Activated naive CD4-positive, alpha-beta T cell treated with Interleukin-2 at 50 U/mL for 16 hours (primary cell): Measurements from ENCODE around the gene ATXN7.

ENCODE experiments used
- DNase-seq: peaks from one replicate; pipeline ENCODE4 v3.0.0-alpha.2; 2020

ATXN7 gene

DNA sequence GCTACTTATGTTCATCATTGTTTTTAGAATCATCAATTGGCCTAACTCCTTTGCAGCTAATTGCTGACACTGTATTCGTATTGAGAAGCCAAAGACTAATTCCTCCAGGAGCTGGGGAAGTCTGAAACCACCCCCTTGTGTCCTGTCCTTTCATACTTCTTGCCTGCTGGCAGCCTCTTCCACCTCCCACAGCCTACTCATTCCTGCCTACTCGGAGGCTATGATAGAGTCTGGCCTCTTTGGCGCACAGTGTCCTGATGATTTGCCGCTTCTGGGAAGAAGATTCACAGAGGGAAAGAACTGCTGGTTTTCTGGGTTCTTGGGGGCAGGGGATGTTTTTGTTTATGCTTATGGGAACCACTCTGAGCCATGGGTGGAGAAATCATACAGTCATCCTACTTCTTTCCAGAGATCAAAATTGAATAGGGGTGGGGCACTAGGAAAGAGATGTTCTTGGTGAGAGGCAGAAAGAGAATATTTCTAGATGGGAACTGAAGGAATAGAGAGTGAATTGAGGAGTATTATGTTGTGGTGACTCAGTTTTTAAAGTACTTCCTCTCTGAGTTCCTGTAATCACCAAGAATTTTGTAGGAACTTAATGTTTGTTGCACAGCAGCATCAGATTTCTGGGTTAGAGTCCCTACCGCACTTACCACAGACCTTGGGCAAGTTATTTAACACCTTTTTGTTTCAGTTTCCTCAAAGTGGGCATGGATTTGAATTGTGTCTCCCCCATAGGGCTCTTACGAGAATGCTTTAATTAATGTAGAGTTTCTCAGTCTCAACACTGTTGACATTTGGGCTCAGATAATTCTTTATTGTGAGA is 70.6 kb downstream of the ATXN7 start:
- no peak for DNase-seq

DNA sequence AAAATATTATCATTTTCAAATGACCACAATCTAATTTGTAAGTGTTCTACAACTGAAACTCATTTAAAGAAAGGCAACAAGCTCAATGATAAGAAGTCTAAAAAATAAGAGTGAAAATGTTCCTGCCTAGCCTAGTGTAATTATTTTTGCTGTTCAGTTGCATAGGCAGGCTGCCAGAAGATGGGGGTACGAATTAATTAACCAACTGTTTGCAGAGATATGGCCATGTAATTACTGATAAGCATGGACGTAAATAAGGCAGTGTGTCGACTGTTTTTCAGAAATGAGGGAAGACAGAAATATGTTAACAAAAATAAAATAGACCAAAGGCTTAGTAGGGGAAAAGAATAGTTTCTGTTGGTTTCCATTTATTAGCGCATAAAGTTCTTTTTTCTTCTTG is 73.3 kb downstream of the ATXN7 start:
- no peak for DNase-seq

DNA sequence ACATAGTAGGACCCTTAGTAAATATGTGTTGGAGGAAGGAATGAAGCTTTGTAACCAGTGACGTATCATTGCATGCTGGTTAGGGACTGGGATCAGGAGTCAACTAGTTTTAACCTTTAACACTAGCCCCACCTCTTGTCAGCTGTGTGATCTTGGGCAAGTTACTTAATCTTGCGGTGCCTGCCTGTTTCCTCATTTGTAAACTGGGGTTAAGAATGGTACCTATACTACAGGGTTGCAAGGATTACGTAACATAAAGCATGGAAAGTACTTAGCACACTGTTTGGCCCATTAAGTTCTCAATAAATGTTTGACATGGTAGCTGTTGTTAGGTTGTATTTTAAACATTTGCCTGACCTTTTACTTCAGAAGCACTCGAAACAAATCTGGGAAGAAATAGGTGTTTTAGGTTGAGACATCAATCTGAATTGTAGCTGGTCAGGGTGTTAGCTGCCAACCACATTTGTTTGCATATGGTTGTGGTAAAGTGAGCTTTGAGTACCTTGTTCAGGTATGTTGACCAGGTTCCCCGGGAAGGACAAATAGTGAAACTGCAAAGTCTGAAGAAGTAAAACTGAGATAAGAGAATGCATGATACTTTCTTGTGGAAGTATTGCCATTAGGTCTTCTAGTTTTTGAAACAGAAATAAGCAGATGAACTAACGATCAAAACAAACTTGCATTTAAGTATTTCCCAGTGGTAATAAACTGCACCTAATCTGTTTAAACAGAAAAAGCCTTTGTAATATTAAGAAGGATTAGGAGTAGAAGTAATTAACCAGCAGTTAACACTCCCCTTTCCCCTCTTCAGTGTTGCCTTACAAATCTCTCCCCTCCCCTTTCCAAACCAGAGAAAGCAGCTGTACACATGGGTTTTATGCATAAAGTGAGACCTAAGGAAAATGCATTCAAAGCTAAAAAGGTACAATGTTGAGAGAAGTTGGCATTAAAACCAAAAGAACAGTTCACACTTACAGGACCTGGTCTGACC is 74.3 kb downstream of the ATXN7 start:
- no peak for DNase-seq

DNA sequence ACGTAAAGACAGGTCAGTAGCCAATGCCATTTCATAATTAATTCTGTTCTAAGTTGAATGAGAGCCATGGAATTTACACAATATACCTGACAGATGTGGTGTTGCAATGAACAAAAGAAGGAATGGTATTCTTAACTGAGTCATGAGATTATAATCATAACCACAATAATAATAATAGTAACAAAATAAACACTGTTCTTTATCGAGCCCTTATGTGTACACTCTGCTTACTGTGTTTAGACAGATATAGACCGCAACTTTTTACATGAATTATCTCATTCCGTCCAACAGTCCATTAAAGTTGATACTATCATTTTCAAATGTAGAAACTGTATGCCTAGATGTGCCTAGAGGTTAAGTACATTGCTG is 76.7 kb downstream of the ATXN7 start:
- DNase-seq, result no peak

DNA sequence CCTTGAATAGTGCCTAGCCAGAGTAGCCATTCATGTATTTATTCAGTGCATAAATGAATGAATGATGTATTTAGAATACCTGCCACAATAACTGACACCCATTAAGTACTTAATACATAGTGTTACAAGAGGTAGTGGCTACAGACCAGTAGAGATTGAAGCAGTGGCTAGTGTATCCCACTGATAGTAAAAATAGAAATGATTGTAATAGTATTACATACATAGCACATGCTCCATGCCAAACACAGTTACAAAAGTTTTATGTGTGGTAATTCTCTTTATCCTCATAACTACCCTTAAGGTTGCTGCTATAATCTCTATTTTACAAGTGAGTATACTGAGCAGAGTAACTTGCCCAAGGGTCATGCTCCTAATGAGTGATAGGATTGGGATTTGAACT is 78.9 kb downstream of the ATXN7 start:
- DNase-seq, result no peak

DNA sequence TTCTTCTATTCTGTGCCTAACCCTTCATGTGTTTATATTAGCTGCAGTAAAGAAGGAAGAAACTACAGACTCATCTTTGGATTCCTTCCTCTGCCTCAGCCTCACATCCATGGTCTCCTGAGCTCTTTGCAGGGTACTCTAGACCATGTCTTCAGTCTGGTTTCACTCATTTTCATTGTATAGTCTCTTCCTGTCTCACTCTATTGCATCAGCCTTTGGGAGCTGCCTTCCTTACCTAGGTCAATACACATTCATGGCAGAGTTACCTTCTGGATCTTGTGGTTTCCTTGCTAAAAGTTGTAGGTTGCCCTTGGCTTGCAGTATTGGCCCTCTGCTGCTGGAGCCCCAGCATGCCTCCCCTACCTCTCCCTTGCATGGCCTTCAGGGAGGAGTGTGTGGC is 80.0 kb downstream of the ATXN7 start:
- no peak for DNase-seq

DNA sequence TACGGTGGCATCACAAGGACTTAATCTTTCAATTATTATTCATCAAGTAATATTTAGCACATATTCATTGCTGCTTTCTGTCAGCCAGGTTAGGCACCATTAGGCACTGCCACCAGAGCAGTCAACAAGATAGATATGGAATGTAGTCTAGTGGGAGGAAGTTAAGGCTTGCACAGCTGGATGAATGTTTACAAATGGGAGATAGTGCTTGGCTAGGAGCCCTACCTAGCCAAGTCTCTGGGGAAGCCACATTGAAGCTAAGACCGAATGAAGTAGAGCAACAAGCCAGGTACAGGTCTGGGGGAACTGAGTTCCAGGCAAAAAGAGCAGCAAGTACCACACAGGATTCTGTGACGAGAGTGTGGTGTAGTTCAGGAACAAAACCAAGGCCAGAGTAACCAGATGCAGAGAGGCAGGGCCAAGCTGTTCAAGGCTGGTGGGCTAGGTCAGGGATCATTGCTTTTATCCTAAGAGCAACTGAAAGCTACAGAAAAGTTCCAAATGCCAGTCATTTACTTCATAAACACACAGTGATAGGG is 82.0 kb downstream of the ATXN7 start:
- DNase-seq, result no peak

DNA sequence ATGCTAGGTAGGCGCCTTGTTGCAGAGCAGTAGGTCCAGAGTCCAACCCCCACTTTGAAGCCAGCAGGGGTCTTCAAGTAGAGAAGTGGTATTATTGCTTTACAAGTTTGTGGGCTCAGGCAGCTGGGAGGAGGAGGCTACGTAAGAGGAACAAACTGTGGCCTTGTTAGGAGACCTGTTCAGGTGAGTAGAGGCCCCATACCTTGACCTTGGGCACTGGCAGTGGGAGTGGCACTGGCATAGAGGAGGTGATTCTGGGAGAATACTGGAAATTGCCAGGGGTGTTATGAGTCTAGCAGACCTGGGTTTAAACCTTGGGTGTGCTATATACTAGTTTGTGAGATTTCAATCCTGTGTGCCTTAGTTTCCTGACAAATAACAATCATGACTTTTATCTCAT is 83.1 kb downstream of the ATXN7 start:
- DNase-seq, result no peak

DNA sequence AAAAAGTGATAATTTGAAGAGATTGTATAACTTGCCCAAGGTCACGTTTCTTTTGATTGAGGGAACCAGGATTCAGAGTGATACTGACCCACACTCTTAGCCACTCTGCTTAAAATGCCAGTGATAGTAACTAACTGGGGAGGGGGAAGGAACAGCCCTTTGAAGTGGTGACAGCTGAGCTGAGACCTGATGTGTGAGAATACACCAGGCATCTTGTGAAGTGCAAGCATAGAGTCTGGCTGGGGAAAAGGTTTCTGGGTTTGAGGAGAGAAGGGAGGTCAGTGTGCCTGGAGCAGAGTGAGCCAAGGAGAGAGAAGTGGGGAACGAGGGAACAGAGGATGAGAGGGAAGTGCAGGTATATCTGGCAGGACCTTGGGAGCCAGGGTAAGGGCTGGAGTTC is 83.9 kb downstream of the ATXN7 start:
- DNase-seq, result no peak

DNA sequence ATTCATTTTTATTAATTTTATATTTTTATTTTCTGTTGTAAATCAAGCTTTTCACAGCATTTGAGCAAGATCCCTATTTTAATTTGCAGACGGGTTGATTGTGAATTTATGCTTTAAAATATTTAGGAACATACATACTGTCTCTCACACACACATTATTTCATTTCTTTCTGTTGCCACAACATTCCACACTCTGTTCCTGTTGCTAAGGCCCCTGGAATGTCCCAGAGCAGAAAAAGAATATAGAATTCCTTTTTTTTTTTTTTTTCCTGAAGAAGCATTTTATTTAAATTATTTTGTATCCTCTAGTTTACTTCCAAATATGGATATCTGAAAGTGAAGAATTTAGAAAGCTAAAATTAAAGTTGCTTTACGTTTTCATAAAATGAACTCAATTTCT is 85.3 kb downstream of the ATXN7 start:
- DNase-seq, result no peak

DNA sequence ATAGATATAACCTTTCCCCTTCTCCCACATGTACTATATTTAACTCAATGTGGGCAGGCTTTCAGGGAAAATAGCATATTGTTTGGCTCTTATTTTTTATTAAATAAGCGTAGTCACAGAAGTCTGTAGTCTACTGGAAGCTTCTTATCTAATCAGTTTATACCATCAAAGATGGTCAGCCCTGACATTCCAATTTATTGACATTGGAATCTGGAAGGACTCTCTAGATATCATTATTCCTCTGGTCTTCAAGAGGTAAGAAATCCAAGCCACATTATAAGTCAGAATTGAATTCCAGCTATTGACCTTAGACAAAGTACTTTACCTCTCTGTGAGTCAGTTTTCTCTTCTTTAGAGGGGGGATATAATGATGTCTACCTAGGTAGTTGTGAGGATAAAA is 87.0 kb downstream of the ATXN7 start:
- no peak for DNase-seq

DNA sequence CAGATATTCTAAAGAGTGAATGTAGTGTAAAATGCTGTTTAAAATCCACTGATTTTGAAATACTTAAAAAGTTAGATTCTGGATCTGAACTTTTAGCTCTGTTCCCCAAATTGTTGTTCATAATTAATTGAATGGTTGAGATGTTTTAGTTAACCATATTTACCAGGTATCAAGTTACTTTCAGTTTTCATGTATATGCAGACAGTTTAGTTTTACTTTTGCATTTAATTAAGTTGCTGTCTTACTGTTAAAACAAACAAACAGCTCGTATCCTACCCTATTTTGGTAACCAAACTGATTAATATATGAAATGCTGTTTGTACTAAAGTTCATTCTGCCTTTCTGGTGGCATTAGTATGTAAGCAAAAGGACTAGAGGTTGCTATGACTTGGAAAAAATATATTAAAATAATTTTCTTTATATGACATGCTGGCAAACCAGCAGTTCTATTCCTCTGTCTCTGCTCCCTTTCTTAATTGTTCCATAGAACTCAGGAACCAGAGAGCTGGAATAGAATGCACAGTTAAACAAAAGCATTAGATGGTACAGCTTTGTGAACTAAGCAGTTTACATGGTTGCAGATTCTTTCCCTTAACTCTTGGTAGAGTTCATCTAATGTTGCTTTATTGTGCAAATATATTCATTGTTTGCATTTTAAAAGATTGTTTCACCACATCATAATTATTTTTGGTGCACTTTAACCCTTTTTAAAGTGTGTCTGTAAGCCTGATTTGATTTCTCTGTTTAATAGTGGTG is 88.0 kb downstream of the ATXN7 start:
- no peak for DNase-seq

DNA sequence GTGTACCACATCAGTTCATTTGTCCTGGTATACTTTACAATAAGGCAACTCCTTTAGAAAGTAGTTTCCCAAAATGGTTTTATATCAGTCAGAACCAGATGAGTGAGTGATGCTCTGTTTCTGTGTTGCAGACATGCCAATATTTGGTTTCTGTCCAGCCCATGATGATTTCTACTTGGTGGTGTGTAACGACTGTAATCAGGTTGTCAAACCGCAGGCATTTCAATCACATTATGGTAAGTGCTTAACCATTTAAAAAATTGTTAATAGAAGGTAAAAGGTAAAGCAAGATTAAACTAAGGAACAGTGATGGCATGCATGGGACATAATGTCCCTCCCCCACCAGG is 88.6 kb downstream of the ATXN7 start:
- DNase-seq, result no peak

DNA sequence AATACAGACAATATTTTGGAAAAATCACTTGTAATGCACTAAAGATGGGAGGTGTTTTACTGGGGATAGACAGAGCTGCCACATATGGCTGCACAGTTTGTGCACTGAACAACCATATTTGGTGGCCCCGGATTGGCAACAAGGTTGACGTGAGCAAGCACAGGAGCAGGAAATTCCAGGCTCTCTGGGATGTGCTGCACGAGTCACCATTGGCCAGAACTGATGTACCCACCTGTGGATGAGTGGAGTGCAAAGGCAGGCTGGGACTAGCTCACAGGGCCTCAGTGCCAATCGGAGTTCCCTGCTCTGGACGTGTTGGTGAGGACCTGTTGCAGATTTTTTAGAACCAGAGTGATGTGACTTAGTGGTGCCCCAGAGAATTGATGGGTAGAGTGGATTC is 90.5 kb downstream of the ATXN7 start:
- DNase-seq, result no peak

DNA sequence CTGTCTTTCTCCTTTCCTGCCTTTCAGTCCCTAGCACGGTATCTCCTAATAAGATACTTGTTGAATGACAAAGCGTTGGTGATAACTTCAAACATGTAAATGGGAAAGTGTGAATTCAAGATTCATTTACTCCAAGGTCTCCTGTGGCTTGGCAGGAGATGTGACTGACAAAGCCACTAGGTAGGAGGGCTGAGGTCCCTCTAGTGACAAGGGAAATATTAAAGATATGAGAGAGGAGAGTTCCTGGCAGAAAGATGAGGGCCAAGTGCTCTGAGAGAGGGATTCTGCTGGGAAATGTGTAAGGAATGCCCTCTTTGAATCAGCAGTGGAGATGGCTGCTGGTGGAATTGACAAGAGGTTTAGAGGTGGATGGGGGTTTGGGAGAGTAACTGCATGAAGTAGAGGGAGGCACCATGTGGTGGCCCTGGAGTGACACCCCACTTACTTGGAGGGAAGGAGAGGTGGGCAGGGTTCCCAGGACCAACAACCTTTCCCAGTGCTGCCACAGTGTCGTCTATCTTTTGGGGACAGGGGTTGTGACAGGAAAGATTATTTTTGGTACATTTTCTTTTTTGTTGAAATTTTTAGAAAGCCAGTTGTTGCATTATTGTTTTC is 91.5 kb downstream of the ATXN7 start:
- DNase-seq, result no peak

DNA sequence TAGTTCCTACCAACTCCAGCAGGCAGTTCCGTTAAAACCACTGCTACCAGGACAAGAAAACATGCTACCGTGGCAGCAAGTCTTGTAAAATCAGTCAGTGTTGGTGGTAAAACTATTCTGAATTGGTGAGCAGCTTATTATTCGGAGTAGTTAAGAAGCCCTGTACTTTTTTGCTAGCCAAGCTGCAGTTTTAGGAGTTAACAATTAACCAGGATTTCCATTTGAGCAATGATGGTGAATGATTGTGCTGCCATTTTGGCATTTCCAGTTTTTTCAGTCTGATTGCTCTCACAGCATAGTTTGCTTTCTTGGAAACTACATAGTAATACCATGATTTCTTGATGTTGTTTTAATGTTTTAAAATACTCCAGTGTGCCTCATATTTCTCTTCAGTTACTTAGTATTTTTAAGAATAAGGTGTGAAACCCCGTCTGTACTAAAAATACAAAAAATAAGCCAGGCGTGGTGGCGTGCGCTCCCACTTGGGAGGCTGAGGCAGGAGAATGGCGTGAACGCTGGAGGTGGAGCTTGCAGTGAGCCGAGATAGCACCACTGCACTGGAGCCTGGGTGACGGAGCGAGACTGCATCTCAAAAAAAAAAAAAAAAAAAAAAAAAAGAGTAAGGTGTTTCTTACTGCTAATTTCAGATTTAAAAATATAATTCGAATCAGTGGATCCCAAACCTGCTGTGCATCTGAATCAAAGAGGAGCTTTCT is 92.3 kb downstream of the ATXN7 start:
- DNase-seq, result no peak

DNA sequence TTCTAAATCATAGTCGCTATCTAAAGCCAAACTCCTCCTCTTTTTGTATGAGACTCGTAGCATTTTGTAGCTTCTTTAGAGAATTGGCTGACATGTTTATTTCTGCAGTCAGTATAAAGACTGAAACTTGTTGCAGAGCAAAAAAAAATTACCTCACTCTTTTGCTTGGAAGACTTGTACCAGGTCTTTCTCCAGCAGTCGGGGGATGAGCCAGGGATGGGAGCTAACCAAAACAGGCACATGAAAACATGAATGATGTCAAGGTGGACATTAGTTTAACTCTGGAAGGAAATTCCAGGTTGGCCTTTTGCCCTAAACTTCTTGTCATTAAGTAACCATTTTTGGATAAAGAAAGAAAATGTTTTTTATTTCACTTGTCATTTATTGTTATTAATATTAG is 95.5 kb downstream of the ATXN7 start:
- no peak for DNase-seq

DNA sequence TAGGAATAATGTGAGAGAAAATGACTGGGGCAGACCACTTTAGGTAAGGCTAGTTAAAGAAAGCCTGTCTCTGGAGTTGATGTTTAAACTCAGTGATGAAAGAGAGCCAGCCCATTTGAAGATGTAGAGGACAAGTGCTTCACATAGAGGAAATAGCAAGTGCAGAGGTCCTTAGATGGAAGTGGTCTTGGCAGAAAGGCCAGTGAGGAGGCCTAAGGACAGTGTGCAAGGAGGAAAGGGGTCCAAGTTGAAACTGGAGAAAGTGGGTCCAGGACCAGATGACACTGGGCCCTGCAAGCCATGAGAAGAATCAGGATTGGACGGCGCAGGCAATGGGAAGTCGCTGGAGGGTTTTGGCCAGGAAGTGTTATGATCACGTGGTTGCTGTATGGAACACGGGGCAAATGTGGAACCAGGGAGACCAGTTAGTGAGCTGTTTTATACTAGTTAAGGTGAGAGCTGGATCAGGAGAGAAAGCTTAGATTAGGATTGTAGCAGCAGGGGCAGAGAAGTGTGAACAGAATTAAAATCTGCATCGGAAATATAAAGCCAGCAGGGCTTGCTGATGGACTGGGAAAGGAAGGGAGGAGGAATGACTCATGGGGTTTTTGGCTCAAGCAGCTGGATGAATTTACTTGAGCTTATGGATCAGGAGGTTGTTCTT is 96.5 kb downstream of the ATXN7 start:
- DNase-seq, result no peak

DNA sequence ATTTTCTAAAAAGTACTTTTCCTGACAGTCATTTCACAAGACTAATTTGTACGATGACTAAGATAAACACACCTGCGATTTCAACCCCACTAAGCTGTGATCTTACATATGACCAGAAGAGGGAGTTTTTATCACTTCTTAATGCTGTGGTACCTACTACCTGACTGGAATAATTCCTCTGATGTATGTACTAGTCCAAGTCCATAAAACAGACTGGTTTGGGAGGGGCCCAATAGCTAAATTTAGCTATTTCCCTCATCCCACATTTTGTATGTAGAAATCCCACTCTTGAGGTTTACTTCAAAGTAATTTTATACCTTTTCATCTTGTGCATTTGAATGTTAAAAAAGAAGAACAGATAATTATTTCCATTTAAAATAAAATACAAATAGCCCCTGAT is 98.2 kb downstream of the ATXN7 start:
- no peak for DNase-seq

DNA sequence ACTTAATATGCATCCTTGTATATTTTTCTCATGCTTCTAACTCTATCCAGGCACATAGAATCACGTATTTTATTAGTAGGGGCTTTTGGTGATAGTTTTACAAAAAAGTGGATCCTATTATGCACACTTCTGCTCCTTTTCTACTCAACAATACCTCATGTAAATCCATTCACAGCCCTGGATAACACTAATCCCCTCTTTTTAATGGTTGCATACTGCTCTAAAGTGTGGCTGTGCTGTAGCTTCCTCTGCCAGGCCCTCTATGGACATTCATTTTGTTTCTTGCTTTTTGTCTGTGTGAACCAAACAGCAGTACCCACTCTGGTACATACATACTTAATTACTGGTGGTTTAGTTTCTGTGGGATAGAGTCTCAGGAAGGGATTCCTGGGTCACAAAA is 99.8 kb downstream of the ATXN7 start:
- no peak for DNase-seq

DNA sequence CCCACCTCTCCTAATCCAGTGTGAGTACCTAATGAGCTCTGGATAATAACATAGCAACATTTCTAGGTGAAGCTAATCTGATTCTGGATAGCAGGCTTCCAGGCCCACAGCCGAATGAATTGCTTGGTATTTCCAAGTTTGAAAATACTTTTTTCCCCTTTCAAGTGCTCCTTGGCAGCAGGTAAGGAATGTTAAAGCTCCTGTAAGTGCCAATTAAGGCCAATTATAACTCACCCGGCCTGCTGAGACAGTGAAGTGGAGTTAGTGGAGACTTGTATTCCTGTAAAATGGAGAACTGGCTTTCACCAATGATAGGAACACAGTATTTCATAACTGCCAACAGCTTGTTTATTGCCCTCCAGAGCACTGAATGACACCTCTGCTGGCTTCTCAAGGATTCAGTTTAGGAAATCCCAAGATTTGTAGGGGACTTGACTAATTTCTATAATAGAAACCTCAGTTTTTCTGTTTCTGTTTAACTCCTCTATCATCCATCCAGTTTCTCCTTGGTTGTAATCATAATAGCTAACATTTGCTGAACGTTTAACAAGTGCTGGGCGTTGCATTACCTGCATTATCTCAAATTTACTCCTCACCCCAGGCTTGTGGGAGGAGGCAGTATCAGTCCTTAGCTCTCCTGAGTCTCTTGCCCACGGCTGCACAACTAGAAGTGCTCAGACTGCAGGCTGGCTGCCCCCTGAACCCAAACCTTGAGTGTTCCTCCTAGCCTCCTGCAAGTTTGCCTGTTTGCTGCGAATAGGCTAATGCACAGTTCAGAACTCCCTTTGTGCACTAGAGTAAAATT is 101.2 kb downstream of the ATXN7 start:
- DNase-seq, result no peak
